ENCODE results near the gene ARID5B. TPM values are rescaled to one million over a fixed set of nuclear protein-coding genes. Genes with fewer than 3 reads are reported as not detected.

Gene ARID5B
- total RNA-seq, 1 experiment from 2014 or later = 16.9 TPM

DNA sequence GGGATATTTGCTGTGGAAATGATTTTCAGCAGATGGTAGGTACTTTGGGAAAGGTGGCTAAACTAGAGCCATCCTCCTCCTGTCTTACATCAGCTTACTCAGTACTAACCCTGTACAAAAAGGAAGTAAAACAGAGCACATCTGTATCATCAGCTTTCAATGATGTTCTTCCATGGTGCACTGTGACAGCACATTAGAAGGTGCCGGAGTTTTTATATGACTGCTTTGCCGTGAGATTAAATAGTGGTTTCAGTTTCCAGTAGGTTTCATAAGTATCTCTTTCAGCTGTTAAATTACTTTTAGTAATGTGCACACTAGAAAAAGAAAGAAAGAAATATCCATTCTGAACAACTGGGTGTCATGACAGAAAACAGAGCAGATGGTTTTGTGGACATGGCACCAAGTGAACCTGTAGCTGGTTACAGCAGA, 86.5 kb downstream of the ARID5B start:
- no peak for DNase-seq (ENCODE audit: low spot score)

DNA sequence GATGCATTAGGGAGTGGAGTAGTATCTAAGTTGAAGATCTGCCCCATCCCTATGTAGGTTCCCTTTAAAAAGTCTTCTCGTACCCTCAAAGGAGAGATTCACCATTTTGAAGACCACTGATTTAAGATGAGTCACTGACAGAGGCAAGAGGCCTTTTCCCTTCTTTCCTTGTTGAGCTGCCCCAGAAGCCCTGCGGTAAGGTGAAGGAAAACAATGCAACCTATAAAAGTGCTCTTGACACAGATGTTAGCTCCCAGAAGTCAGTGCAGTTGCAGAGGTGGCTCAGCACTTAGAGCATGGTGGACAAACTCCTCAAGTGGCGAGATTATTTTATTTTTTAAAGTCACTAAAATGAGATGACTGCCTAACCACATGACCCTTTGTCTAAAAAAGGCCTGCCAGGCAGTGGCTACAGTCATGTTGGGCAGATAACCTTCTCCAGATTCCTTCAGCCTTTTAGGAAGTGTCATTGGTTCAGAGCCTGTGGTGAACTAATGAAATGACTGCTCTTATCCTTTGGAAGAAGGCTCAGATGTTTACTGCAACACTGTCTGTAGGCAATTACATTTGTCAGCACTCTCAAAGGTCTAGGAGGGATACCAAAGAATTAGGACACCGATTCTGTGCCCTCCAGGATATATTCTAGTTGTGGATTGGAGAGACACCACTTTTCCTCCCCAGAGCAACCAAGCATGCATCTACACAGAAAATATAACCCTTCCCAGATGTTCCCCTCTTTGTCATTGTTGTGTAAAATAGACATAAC, 88.7 kb downstream of the ARID5B start:
- no peak for DNase-seq (ENCODE audit: low spot score)

DNA sequence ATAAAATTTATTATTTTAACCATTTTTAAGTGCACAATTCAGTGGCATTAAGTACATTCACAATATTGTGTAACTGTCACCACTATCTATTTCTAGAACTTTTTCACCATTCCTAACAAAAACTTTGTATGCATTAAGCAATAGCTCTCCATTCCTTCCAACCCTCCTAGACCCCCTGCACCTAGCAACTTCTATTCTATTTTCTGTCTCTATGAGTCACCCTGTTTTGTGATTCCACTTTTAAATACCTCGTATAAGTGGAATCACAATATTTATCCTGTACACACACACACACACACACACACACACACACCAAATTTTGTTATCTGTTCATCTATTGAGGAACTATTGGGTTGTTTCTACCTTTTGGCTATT, 89.2 kb downstream of the ARID5B start:
- no peak for DNase-seq (ENCODE audit: low spot score)

DNA sequence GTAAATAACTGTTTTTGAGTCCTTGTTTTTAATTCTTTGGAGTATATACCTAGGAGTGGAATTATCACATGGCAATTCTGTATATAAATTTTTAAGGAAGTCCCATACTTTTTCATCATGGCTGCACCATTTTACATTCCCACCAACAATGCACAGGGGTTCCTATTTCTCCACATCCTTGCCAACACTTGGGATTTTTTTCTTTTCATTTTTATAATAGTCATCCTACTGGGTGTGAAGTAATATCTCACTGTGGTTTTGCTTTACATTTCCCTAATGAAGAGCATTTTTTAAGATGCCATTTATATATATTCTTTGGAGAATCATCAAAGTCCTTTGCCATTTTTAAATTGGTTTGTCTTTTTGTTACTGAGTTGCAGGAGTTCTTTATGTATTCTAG, 89.7 kb downstream of the ARID5B start:
- DNase-seq (ENCODE audit: low spot score) = no peak

DNA sequence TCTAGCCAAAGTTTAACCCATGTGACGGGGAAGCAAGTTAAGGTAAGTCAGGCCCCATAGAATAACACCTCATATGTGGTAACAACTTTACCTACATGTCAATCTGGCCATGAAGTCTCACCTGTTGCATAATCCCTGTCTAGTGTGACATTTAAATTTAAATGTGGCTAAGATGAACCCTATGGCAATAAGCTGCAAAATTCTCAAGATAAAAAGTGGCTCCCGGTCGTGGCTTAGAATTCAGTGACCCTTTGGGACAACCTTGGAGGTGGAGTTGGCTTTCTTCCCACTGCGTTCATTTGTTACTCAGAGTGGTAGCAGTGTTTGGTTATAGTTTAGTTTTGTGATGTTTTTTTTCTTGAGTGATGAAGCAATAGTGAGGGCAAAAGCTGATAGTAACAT, 90.6 kb downstream of the ARID5B start:
- peak; percentile 30 for DNase-seq (ENCODE audit: low spot score)

DNA sequence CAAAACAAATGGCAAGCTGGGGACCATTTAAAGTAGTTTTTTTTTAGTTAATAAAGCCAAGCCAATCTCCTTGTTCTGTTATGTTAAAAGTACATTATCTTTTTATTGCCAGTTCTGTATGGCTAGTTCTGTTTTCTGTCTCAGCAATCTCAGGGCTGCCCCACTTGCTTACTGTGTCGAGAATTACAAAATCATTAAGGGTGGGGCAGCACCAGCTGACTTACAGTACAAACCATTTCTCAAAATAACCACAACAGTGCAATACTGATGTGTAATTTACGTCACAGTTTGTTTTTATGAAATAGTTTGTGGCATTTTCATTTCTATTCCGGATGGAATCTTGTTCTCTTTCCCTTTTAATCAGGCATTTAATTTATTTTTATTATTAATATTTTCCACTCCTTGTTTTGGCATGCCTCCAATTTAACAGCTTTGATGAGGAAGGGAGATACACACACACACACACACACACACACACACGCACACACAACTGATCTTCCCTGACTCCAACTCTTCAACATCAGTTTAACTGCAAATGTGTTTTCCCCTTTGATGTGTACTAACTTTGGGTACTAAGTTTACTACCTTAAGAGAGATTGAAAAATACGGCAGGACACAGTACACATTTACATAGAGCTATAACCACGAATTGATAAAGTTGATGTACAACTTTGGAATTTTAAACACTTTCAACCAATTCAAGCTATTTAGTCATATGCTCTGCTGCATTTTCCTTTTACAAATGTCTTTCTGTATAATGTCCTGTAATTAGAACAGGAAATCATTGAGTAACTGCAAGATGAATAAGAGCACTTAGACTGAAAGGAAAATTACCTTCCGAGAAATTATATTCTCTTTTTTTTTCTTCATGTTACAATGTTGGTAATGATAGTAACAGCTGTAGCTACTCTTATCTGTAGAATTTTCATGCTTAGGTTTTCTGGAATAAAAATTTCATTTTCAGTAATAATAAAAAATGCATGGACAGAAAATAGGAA, 91.5 kb downstream of the ARID5B start:
- DNase-seq (ENCODE audit: low spot score) = peak; percentile 57

DNA sequence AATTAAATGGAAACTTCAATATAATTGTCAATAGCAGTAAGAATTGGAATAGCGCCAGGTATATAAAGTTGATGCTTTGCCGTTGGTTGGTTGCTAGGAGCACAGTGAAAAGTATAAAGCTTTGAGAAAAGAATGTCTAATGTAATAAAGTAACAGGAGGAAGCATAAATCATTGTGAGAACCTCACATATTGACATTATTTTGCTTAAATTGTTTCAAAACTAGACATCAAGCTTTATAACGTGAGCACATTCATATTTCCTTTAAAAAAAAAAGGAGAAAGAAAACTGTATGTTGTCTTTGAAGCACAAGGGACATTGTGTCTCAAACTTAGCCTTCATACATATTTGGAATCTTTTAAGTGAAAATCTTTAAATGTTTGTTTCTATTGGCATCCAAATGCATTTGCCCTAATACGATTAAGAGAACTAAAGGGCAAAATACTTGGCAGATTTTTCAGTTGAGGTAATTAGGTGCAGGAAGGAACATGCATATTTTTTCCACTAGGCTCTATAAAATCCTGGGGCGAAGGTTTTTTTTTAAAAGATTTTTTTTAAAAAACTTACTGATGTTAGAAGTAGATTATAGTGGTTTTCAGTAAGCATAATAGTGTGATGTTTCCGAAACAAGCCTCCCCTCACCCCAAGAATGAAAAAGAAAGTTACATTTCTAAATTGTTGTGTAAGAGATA, 92.4 kb downstream of the ARID5B start:
- DNase-seq (ENCODE audit: low spot score) = peak; percentile 57

DNA sequence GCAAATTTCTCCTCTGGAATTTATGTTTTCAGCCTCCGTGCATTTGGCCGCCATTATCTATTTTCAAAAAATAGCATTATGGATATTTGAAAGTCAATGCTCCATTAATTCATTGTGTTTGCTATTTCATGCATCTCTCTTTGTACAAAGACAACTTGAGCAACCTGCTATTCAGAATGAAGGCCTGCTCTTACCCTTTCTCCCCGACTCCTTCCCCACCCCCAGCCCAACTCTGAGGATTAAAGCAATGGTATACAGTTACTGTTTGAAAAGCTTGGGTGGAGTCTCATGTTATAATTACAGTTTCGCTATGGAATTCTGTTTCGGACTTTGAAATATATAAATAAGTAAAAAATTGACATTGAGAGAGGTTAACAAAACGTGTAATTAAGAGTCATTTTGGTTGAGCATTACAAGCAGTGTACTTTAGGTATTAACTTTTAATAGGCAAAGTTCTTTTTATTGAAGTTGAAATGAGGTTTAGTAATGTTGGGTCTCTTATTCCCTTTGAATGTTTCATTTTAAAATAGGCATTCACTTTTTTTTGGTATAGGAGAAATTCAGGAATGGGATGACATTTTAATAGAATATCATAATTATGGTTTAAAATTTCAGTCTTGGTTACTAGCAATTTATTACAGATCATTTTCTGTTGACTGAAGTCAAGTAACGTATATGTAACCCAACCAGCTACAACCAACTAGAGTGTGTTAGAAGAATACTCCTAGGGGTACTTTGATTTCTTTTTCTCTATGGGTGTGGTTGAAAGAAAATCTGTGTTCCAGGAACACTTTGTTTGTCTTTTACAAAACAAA, 93.1 kb downstream of the ARID5B start:
- peak; percentile 26 for DNase-seq (ENCODE audit: low spot score)

DNA sequence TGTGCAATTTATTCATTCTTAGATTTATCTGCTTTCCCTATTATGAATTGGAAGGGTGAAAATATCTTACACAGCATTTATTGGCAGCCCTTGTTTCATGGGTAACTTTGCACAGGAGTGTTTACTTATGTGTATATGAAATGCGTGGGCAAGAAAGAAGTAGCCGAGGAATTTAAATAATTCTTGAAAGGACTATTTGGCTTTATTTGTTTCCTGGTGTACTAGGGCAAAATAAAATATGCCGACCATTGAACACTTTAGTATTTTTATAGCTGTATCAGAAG, 93.7 kb downstream of the ARID5B start:
- no peak for DNase-seq (ENCODE audit: low spot score)

DNA sequence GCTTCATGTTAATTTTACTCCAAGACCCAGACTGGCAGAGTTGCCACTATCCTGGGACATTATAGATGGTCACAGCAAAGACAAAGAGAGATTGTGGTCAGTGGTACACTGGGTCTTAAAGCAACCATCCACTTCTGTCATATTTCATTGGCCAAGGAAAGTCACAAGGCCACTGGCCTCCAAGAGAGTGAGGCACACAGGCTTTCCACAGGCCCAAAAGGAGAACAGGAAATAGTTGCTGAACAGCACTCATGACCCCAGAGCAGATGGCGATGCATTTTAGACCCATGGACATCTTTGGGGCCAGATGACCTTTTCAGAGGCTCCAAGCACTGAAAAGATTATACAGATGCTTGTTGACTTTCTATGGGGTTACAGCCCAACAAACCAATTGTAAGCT, 97.4 kb downstream of the ARID5B start:
- no peak for DNase-seq (ENCODE audit: low spot score)

DNA sequence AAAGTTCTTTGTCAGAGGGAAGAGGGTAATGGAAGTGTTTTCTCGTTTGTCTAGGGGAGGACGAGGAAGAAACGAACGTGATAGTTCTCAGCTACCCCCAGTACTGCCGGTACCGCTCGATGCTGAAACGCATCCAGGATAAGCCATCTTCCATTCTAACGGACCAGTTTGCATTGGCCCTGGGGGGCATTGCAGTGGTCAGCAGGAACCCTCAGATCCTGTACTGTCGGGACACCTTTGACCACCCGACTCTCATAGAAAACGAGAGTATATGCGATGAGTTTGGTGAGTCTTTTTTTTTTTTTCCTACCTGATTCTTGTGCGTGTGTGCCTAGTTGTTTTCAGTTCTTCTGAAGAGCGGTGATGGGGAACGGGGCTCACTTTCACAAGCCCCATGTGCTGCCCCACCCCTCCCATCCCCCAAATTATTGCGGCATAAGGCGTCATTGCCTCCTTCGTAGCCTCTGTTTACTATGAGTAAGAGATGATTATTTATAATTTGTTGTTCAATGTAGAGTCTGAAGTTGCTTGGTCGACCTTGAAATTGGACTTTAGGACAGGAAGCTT, 98.6 kb downstream of the ARID5B start:
- DNase-seq (ENCODE audit: low spot score) = no peak

DNA sequence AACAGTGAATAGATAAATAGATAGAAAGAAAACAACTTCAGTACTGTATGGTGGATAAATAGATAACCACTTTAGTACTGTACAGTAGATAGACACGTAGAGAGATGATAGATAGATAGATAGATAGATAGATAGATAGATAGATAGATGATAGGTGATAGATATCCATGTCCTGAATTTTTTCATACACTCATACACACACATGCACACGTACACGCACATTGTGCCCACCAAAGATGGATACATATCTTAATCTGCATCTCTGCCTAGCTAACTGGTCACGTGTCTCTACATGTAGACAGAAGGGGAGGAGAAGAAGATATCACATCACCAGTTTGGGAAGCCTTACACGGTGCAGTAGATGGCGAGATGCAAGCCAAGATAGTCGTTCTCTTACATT, 99.2 kb downstream of the ARID5B start:
- no peak for DNase-seq (ENCODE audit: low spot score)

DNA sequence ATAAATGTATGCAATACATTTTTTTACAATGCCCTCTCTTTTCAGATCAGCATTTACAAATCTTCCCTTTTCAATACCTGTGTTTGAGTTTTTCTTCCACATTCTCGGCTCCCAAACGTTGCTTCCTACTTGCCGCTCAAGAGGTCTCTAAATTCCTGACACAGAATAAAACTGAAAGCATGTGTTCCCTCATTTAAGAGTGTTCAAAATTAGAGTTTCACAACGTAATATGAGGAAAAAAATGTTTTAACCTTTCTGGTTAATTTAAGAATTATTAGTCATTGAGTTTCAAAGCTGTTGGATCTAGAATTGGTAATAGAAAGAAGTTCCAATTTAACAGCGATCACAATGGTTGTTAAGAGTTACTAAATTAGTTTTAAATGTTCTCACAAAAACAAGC, 100.4 kb downstream of the ARID5B start:
- DNase-seq (ENCODE audit: low spot score) = no peak

DNA sequence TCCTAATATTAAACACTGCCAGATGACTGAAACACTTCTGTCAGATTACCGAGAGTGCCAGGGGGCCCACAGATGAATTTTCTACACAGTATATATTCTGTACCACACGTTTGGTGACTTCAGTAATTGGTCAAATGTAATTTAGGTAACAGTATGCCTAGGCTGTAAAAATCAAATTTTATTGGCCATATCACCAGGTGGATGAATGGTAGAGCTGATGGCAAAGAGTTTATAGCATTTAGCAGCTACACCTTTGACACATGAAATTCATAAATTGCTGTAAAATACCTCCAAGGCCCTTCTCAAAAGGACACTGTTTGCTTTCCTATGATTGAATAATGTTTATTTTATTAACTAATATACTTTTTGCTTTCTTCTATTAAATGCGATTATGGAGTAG, 101.3 kb downstream of the ARID5B start:
- DNase-seq (ENCODE audit: low spot score) = no peak

DNA sequence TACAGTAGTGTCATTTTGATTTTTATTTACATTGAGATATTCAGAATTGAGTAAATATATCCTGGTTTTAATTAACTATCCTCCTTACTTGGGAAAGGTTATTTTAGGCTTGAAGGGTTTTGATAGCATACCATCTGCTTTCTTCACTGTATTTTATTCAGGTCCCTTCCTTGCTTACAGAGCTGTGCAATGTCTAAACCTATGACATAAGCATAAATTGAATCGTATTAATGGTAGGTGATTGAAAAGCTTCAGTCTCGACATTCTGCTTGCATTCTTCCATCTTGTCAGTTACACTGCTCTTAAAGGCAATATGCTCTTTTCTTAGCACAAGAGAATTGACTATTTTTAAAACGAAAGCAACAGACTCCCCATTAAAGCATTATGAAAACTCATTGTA, 102.5 kb downstream of the ARID5B start:
- no peak for DNase-seq (ENCODE audit: low spot score)

DNA sequence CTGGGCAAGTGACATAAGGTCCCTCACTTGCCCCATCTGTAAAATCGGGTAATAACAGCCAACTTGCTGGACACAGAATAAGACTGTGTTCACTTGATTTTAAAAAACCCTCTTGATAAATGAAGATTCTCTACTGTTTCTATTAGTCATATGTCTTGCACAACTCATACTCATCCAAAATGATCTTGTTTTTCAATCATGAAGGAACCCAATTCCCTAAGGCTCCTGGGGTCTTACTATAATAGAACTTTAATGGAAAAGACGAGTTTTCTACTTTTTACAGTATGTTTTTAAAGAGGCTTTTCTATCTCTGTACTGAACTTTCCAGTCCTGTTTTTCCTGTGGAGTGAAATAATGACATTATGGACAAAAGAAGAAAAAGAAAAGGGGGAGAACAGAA, 103.8 kb downstream of the ARID5B start:
- no peak for DNase-seq (ENCODE audit: low spot score)

DNA sequence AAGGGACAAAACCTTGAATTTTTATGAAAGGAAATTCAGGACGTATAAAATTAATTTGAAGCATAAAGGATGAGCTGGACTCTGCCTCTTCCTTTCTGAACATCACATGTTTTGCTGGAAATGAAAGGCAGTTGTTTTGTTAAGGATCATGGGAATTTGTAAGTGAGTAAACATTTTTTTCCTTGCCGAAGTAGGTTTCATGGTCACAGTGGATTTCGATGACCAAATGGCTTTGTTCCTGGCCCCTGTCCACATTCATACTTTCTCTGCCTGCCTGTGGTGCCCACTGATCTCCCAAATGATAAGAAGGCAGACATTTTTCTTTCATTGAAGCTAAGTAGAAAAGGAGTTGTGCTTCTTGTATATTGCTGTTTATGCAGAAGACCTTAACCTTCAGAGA, 104.2 kb downstream of the ARID5B start:
- no peak for DNase-seq (ENCODE audit: low spot score)

DNA sequence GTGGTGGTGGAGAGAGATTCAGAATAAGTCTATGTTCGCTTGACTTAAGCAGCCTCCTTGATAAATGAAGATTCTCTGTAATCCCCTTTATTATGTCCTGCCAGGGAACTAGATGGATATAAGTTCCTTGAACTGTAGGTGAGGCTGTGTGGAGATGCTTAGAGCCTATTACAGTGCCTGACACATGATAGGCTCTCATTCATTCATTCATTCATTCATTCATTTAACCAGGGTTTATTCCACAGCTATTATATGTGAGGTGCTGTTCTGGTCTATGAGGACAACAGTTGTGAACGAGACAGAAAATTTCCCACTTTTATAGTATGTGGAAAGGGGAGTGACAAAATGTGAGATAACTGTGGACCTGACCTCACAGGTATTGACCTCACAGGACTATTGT, 105.6 kb downstream of the ARID5B start:
- DNase-seq (ENCODE audit: low spot score) = no peak

DNA sequence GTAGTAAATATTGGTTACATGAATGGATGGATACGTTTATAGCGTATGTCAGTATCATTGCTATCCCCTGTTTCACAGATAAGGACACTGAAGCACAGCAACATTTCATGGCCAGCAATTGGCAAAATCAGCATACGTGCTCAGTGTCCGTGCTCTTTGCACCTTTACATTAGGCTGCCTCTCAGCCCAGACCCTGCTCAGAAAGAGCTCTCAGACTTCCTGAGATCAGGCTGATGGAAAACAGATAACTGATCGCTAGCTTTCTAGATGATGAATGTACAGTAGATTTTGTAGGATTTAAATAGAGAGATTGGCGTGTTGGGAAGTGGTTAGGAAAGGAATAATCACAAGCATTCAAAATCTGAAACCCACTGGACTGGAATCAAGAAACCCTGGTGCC, 106.7 kb downstream of the ARID5B start:
- no peak for DNase-seq (ENCODE audit: low spot score)

DNA sequence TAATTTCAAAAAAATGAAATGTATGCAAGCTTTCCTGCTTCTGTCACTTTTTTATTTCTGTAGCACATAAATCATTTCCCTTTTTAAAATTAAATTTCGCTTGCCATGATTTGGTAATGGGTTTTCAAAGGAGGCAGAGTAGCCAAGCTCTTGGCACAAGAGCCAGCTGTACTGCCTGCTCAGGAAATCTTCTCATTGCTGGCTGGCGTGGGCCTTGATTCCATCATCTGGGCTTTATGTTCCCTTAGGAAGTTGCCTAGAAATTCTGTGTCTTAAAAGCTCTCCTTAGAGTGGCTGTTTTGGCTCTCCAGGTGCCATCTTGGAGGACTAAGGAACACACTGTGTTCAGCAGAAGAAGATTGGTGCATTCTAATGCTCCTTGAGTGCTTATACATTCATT, 107.4 kb downstream of the ARID5B start:
- DNase-seq (ENCODE audit: low spot score) = no peak

DNA sequence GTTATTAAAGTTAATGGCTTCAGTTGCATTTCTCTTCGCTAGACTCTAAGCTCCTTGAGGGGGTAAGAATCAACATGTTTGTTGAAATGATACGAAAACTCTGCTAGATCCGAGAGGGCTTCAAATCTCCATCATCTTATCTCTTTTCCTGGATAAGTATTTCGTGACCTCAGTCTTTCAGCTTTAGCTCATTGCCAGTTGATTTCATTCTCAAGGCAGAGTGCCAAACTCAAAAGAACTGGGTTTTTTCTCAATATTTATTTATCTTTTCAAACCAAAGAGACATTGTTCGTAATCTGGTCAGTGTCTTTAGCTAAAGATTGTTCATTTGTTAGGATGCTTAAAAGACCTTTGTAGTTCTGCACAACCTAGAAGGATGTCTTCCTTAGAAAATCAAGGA, 108.9 kb downstream of the ARID5B start:
- no peak for DNase-seq (ENCODE audit: low spot score)

All from HT-29 (cell line).